H9 (cell line): ENCODE measurements around the gene ARFGEF2. TPM values are rescaled to one million over a fixed set of nuclear protein-coding genes. Genes with fewer than 3 reads are reported as not detected.

Experiments
- DNase-seq: peaks from one replicate; pipeline ENCODE4 v3.0.0-alpha.2; 2017
- H2AFZ ChIP-seq: one replicate; pipeline ENCODE4 v1.6.1; 2013; ENCODE audit warnings: mild to moderate bottlenecking, low read length, control low read depth, moderate library complexity
- H2AK5ac ChIP-seq: 2 replicates; pipeline ENCODE4 v1.6.1; 2013; ENCODE audit warnings: low read length, control low read depth, mixed read lengths; ENCODE audit not compliant: insufficient read length
- H2BK120ac ChIP-seq: one replicate; pipeline ENCODE4 v1.6.1; 2013; ENCODE audit warnings: low read depth, mild to moderate bottlenecking, low read length, control low read depth, inconsistent platforms; ENCODE audit not compliant: poor library complexity, severe bottlenecking
- H2BK12ac ChIP-seq: 2 replicates; pipeline ENCODE4 v1.6.1; 2013; ENCODE audit warnings: low read length, control low read depth, mixed read lengths, low read depth; ENCODE audit not compliant: insufficient read length
- H2BK15ac ChIP-seq: 2 replicates; pipeline ENCODE4 v1.6.1; 2013; ENCODE audit warnings: low read depth, low read length, control low read depth
- H2BK20ac ChIP-seq: one replicate; pipeline ENCODE4 v1.6.1; 2013; ENCODE audit warnings: low read depth, mild to moderate bottlenecking, low read length, control low read depth, inconsistent platforms; ENCODE audit not compliant: poor library complexity, severe bottlenecking
- H2BK5ac ChIP-seq: 2 replicates; pipeline ENCODE4 v1.6.1; 2013; ENCODE audit warnings: low read length, control low read depth, mixed read lengths; ENCODE audit not compliant: insufficient read length
- H3K14ac ChIP-seq: 2 replicates; pipeline ENCODE4 v1.6.1; 2013; ENCODE audit warnings: low read length, control low read depth; ENCODE audit not compliant: insufficient read depth
- H3K18ac ChIP-seq: 2 replicates; pipeline ENCODE4 v1.6.1; 2013; ENCODE audit warnings: low read depth, mild to moderate bottlenecking, mixed read lengths, low read length, control low read depth; ENCODE audit not compliant: insufficient read length
- H3K23ac ChIP-seq: 2 replicates; pipeline ENCODE4 v1.6.1; 2013; ENCODE audit warnings: low read length, control low read depth, mixed read lengths, low read depth; ENCODE audit not compliant: insufficient read length
- H3K23me2 ChIP-seq: 2 replicates; pipeline ENCODE4 v1.6.1; 2013; ENCODE audit warnings: low read depth, mild to moderate bottlenecking, mixed read lengths, low read length, control low read depth; ENCODE audit not compliant: insufficient read length, poor library complexity, severe bottlenecking
- H3K27ac ChIP-seq: 2 replicates; pipeline ENCODE4 v1.5.1; 2013; ENCODE audit warnings: low read length, control low read depth, mixed read lengths, low read depth; ENCODE audit not compliant: insufficient read length
- H3K27me3 ChIP-seq: 2 replicates; pipeline ENCODE4 v1.6.1; 2013; ENCODE audit warnings: low read length, control low read depth, inconsistent platforms; ENCODE audit not compliant: insufficient read depth
- H3K4ac ChIP-seq: 2 replicates; pipeline ENCODE4 v1.6.1; 2013; ENCODE audit warnings: low read depth, mild to moderate bottlenecking, control low read depth, inconsistent platforms, low read length, moderate library complexity
- H3K4me1 ChIP-seq: 2 replicates; pipeline ENCODE4 v1.6.1; 2013; ENCODE audit warnings: low read length, control low read depth, inconsistent platforms; ENCODE audit not compliant: insufficient read depth
- H3K4me2 ChIP-seq: 2 replicates; pipeline ENCODE4 v1.6.1; 2013; ENCODE audit warnings: low read length, control low read depth, mixed read lengths; ENCODE audit not compliant: insufficient read length, insufficient read depth
- H3K56ac ChIP-seq: 2 replicates; pipeline ENCODE4 v1.6.1; 2013; ENCODE audit warnings: low read depth, mild to moderate bottlenecking, mixed read lengths, low read length, control low read depth; ENCODE audit not compliant: insufficient read length
- H3K79me1 ChIP-seq: 2 replicates; pipeline ENCODE4 v1.6.1; 2013; ENCODE audit warnings: low read depth, mild to moderate bottlenecking, moderate library complexity, low read length, control low read depth, inconsistent platforms; ENCODE audit not compliant: insufficient read depth, poor library complexity, severe bottlenecking
- H3K79me2 ChIP-seq: 2 replicates; pipeline ENCODE4 v1.6.1; 2013; ENCODE audit warnings: low read length, control low read depth, inconsistent platforms; ENCODE audit not compliant: insufficient read depth
- H3K9ac ChIP-seq: 2 replicates; pipeline ENCODE4 v1.6.1; 2013; ENCODE audit warnings: low read length, control low read depth, mixed read lengths; ENCODE audit not compliant: insufficient read length; ENCODE audit errors: extremely low read depth
- H3K9me3 ChIP-seq: one replicate; pipeline ENCODE4 v1.6.1; 2013; ENCODE audit warnings: low read depth, low read length, inconsistent platforms; ENCODE audit not compliant: control insufficient read depth
- H3T11ph ChIP-seq: one replicate; pipeline ENCODE4 v1.6.1; 2013; ENCODE audit warnings: mild to moderate bottlenecking, low read length, control low read depth, inconsistent platforms
- H4K20me1 ChIP-seq: one replicate; pipeline ENCODE4 v1.6.1; 2013; ENCODE audit not compliant: control insufficient read depth, insufficient read length, insufficient read depth
- H4K5ac ChIP-seq: 2 replicates; pipeline ENCODE4 v1.6.1; 2013; ENCODE audit warnings: low read depth, mild to moderate bottlenecking, mixed read lengths, low read length, control low read depth; ENCODE audit not compliant: insufficient read length
- H4K8ac ChIP-seq: replicated peaks from 2 replicates; pipeline ENCODE4 v1.6.1; 2013; ENCODE audit warnings: low read length, control low read depth, mixed read lengths, low read depth; ENCODE audit not compliant: insufficient read length
- H4K91ac ChIP-seq: 2 replicates; pipeline ENCODE4 v1.6.1; 2013; ENCODE audit warnings: low read depth, mild to moderate bottlenecking, moderate library complexity, mixed read lengths, low read length, control low read depth; ENCODE audit not compliant: insufficient read length
- H3K27ac Mint-ChIP-seq, 3 experiments: 2 replicates in 2 of 3; 3 replicates in 1 of 3; pipeline ENCODE4 v1.8.0; 2020 to 2021; ENCODE audit warnings: mixed read lengths in 3 of 3, mild to moderate bottlenecking in 1 of 3, moderate library complexity in 1 of 3
- H3K27me3 Mint-ChIP-seq: 2 replicates; pipeline ENCODE4 v1.8.0; 2021; ENCODE audit warnings: low read depth, mild to moderate bottlenecking, moderate library complexity, mixed read lengths
- H3K36me3 Mint-ChIP-seq, 3 experiments: 2 replicates in 2 of 3; 3 replicates in 1 of 3; pipeline ENCODE4 v1.8.0; 2020 to 2021; ENCODE audit warnings: low read depth in 3 of 3, mixed read lengths in 3 of 3; ENCODE audit not compliant: insufficient read depth in 1 of 3
- H3K4me1 Mint-ChIP-seq, 2 experiments: 2 replicates each; pipeline ENCODE4 v1.8.0; 2020; ENCODE audit warnings: mixed read lengths in 2 of 2
- H3K4me3 Mint-ChIP-seq, 2 experiments: 2 replicates in 1 of 2; 3 replicates in 1 of 2; pipeline ENCODE4 v1.8.0; 2020 to 2021; ENCODE audit warnings: mild to moderate bottlenecking in 2 of 2, mixed read lengths in 2 of 2, moderate library complexity in 1 of 2
- H3K9me3 Mint-ChIP-seq, 2 experiments: 2 replicates in 1 of 2; 3 replicates in 1 of 2; pipeline ENCODE4 v1.8.0; 2020; ENCODE audit warnings: mild to moderate bottlenecking in 2 of 2, mixed read lengths in 2 of 2, moderate library complexity in 1 of 2
- CTCF ChIP-seq: fragments of 200-600 bp; sonication (generic); conservative IDR thresholded peaks from 3 replicates; pipeline ENCODE4 v1.8.0; 2021; ENCODE audit warnings: antibody characterized with exemption, mild to moderate bottlenecking
- WGBS: extraction: QIAGEN DNeasy Blood & Tissue Kit; methylation state at CpG from one replicate; pipeline ENCODE4 v1.1.7; 2013; ENCODE audit warnings: missing lambda C conversion rate, low lambda C conversion rate, mixed read lengths; ENCODE audit not compliant: insufficient read length; ENCODE audit errors: extremely low coverage; 5-methylcytosine and 5-hydroxymethylcytosine counted together
- total RNA-seq: library from RNA; stranded (reverse); gene quantifications from 2 replicates; pipeline ENCODE4 v1.2.1, GENCODE V29; 2021

ARFGEF2 gene
- total RNA-seq, 1 experiment from 2014 or later = 16.6 TPM

- no peak overlapping the region for H3K56ac ChIP-seq
- H2BK20ac ChIP-seq = no peak overlapping the region
- H3K27me3 ChIP-seq = no peaks in the 10 kb centered on the region
- no peak overlapping the region for H2AFZ ChIP-seq
- Mint-ChIP-seq H3K4me1 (no peaks in the 10 kb centered on the region), H3K9me3 (no peaks in the 10 kb centered on the region), H3K27ac (no peak overlapping the region), H3K36me3 (peaks cover 13 to 39% (median 31%) of the 10 kb centered on the region in 3 experiments; a peak in 6 of 7 replicates), H3K27me3 (no peaks in the 10 kb centered on the region), H3K4me3 (no peak overlapping the region)
- H2BK5ac ChIP-seq = no peak overlapping the region
- no peaks in the 10 kb centered on the region for H3K4me1 ChIP-seq
- no peak for TF ChIP-seq CTCF
- no peak overlapping the region for H2BK15ac ChIP-seq
- no CpG with 5 or more reads among the region's 3 CpGs for WGBS
- no peak overlapping the region for H3K4me2 ChIP-seq
- no peaks in the 10 kb centered on the region for H3K79me1 ChIP-seq
- no peak overlapping the region for H2AK5ac ChIP-seq
- no peaks in the 10 kb centered on the region for H3K79me2 ChIP-seq
- H4K5ac ChIP-seq = no peak overlapping the region
- H3K23me2 ChIP-seq = no peaks in the 10 kb centered on the region
- no peak overlapping the region for H3K18ac ChIP-seq
- H3K14ac ChIP-seq = no peak overlapping the region
- no peak overlapping the region for H3K23ac ChIP-seq
- H4K20me1 ChIP-seq = no peaks in the 10 kb centered on the region
- no peak for DNase-seq
- H3K27ac ChIP-seq = no peak overlapping the region
- no peak overlapping the region for H2BK120ac ChIP-seq
- no peak overlapping the region for H2BK12ac ChIP-seq
- H3K9me3 ChIP-seq = no peaks in the 10 kb centered on the region
- H4K8ac ChIP-seq = no peak overlapping the region
- H3K4ac ChIP-seq = no peak overlapping the region
- no peak overlapping the region for H3T11ph ChIP-seq
- H4K91ac ChIP-seq = no peak overlapping the region
- H3K9ac ChIP-seq = no peak overlapping the region
Observed at GRCh38 chr20:48965189-48965910, 43.8 kb downstream of the ARFGEF2 start.
